Activated CD4-positive, alpha-beta T cell treated with anti-CD3 and anti-CD28 coated beads for 1 hour (primary cell): ENCODE measurements around the gene LY6G5C.

Source experiments
- DNase-seq: peaks from one replicate; pipeline ENCODE4 v3.0.0-alpha.2; 2020

Gene LY6G5C

GRCh38 chr6:31690231-31691077 lies 9.6 kb upstream of the LY6G5C start:
- DNase-seq, result no peak

GRCh38 chr6:31689249-31690110 lies 8.6 kb upstream of the LY6G5C start:
- DNase-seq, result no peak

GRCh38 chr6:31687860-31688693 lies 7.2 kb upstream of the LY6G5C start:
- DNase-seq, result no peak

GRCh38 chr6:31687321-31687720 lies 6.5 kb upstream of the LY6G5C start:
- DNase-seq, result no peak

- DNase-seq, result no peak
These were observed 5.6 kb upstream of the LY6G5C start for GRCh38 chr6:31686483-31686882.

GRCh38 chr6:31683591-31683990 lies 2.7 kb upstream of the LY6G5C start:
- DNase-seq, result no peak

GRCh38 chr6:31681135-31681671 lies 336 bp upstream of the LY6G5C start:
- no peak for DNase-seq

GRCh38 chr6:31677955-31678354 lies 2.9 kb downstream of the LY6G5C start:
- DNase-seq, result no peak

- DNase-seq, result no peak
These were observed 4.0 kb downstream of the LY6G5C start for GRCh38 chr6:31676904-31677303.

GRCh38 chr6:31676322-31676903 lies 4.5 kb downstream of the LY6G5C start:
- DNase-seq, result no peak

GRCh38 chr6:31669676-31670075 lies 11.2 kb downstream of the LY6G5C start, which contains the start of gene LY6G5B:
LY6G5B (plus strand) TSS chr6:31669976; CDS start chr6:31670951, 975 bp downstream.
- no peak for DNase-seq

- no peak for DNase-seq
These were observed 14.4 kb downstream of the LY6G5C start for GRCh38 chr6:31666337-31666965.

- DNase-seq, result peak; percentile 98
These were observed 15.1 kb downstream of the LY6G5C start, which contains the start of gene CSNK2B for GRCh38 chr6:31665501-31666336. CSNK2B (plus strand) TSS chr6:31666080; CDS start chr6:31666832, 752 bp downstream.

- DNase-seq, result peak; percentile 83
These were observed 15.9 kb downstream of the LY6G5C start, which contains the start of gene GPANK1 for GRCh38 chr6:31664790-31665500. GPANK1 (minus strand) TSS chr6:31664997; CDS start chr6:31664478, 519 bp downstream.

- DNase-seq, result no peak
These were observed 16.7 kb downstream of the LY6G5C start for GRCh38 chr6:31663961-31664789.

GRCh38 chr6:31663126-31663960 lies 17.5 kb downstream of the LY6G5C start:
- DNase-seq, result no peak

- no peak for DNase-seq
These were observed 18.6 kb downstream of the LY6G5C start for GRCh38 chr6:31662124-31662723.
